Erythroblast (primary cell): Measurements from ENCODE around the gene LSM11.
A peak's percentile ranks its signal among the peaks of the same experiment; 100 is the strongest.
"Not testable (repeated sequence)": the region's sequence is repeated elsewhere in the genome, so short reads cannot be mapped to it uniquely, and the experiment has no call there.

ENCODE experiments used
- DNase-seq, 2 experiments: peaks; one replicate each; lab custom pipeline; 2025; lab: John Stamatoyannopoulos, UW
- GATA1 ChIP-seq: IDR thresholded peaks from 2 replicates; pipeline ENCODE4 v1.6.1; 2011; ENCODE audit warnings: low read depth, mild to moderate bottlenecking, control low read depth, low read length, moderate library complexity
- POLR2A ChIP-seq: IDR thresholded peaks from 2 replicates; pipeline ENCODE4 v1.6.1; 2011; ENCODE audit warnings: mild to moderate bottlenecking, low read length

The LSM11 gene

GRCh38 chr5:157743163-157744050 lies at the start of gene LSM11:
Gene LSM11 (plus strand): TSS chr5:157743712. CDS start chr5:157743751, 39 bp downstream.
- TF ChIP-seq POLR2A (peak; percentile 53), GATA1 (no peak)
- peak; percentile 90 to 94 for DNase-seq

GRCh38 chr5:157693816-157694215 lies 49.7 kb upstream of the LSM11 start:
- DNase-seq = not testable (repeated sequence)

- not testable (repeated sequence) for DNase-seq
Observed at GRCh38 chr5:157696154-157696553, 47.4 kb upstream of the LSM11 start.

- not testable (repeated sequence) for DNase-seq
Observed at GRCh38 chr5:157698674-157699073, 44.8 kb upstream of the LSM11 start.

- no peak for DNase-seq
Observed at GRCh38 chr5:157703736-157704135, 39.8 kb upstream of the LSM11 start.

GRCh38 chr5:157708866-157709265 lies 34.6 kb upstream of the LSM11 start:
- TF ChIP-seq POLR2A (no peak), GATA1 (no peak)
- DNase-seq = no peak

More at GRCh38 chr5:157703736-157704135, 39.8 kb upstream of the LSM11 start:
- TF ChIP-seq GATA1 (no peak), POLR2A (no peak)

GRCh38 chr5:157709346-157709745 lies 34.2 kb upstream of the LSM11 start:
- no peak for DNase-seq
- TF ChIP-seq GATA1 = no peak
- no peak for TF ChIP-seq POLR2A

GRCh38 chr5:157710431-157710830 lies 33.1 kb upstream of the LSM11 start:
- TF ChIP-seq POLR2A (no peak), GATA1 (no peak)
- DNase-seq = no peak

- DNase-seq = no peak
- TF ChIP-seq GATA1 (no peak), POLR2A (no peak)
Observed at GRCh38 chr5:157710882-157711281, 32.6 kb upstream of the LSM11 start.

GRCh38 chr5:157713830-157714595 lies 29.5 kb upstream of the LSM11 start:
- TF ChIP-seq GATA1 = no peak
- TF ChIP-seq POLR2A = no peak
- DNase-seq = no peak

GRCh38 chr5:157714596-157714864 lies 29.0 kb upstream of the LSM11 start:
- DNase-seq = no peak
- no peak for TF ChIP-seq GATA1
- TF ChIP-seq POLR2A = no peak

GRCh38 chr5:157718519-157718918 lies 25.0 kb upstream of the LSM11 start:
- DNase-seq = peak; percentile 64 to 66
- no peak for TF ChIP-seq GATA1
- TF ChIP-seq POLR2A = no peak

GRCh38 chr5:157719245-157719644 lies 24.3 kb upstream of the LSM11 start:
- no peak for DNase-seq
- TF ChIP-seq POLR2A = no peak
- no peak for TF ChIP-seq GATA1

GRCh38 chr5:157721159-157721558 lies 22.4 kb upstream of the LSM11 start:
- no peak for TF ChIP-seq POLR2A
- TF ChIP-seq GATA1 = no peak
- no peak for DNase-seq

- DNase-seq = not testable (repeated sequence)
Observed at GRCh38 chr5:157722895-157723294, 20.6 kb upstream of the LSM11 start.

- DNase-seq = not testable (repeated sequence)
Observed at GRCh38 chr5:157726607-157727006, 16.9 kb upstream of the LSM11 start.

GRCh38 chr5:157727858-157728257 lies 15.7 kb upstream of the LSM11 start:
- DNase-seq = not testable (repeated sequence)
